SK-N-SH (cell line): ENCODE data around the gene NOVA1. TPM values are rescaled to one million over a fixed set of nuclear protein-coding genes. Genes with fewer than 3 reads are reported as not detected.

Source experiments
- CTCF ChIA-PET: fragments of 300-600, 350-600 bp; formaldehyde crosslinking; extraction: SDS; loops from one replicate; lab custom pipeline; 2021; lab: Yijun Ruan, JAX
- POLR2A ChIA-PET: fragments of 350-600 bp; sonication (Branson Sonifier 250); formaldehyde crosslinking; extraction: SDS; loops from one replicate; lab custom pipeline; 2020; ENCODE audit warnings: antibody characterized with exemption, inconsistent platforms; lab: Yijun Ruan, JAX
- DNase-seq: peaks from one replicate; pipeline ENCODE4 v3.0.0; 2012
- H2AFZ ChIP-seq: fragments of 200-600 bp; sonication (generic); 2 replicates; pipeline ENCODE4 v1.8.1; 2016; ENCODE audit warnings: antibody characterized with exemption, mild to moderate bottlenecking, low read depth
- H3F3A ChIP-seq: fragments of 200-600 bp; sonication (generic); replicated peaks from 2 replicates; pipeline ENCODE3; 2016; ENCODE audit warnings: antibody characterized with exemption, mild to moderate bottlenecking; ENCODE audit not compliant: insufficient read depth
- H3K27ac ChIP-seq, 2 experiments: fragments of 200-500 bp in 1 of 2; fragments of 200-600 bp in 1 of 2; sonication (Bioruptor generic) in 1 of 2; sonication (generic), shearing (Covaris generic) in 1 of 2; 2 replicates each; pipeline versions ENCODE4 v1.5.1 to v1.6.1; 2014 to 2016; ENCODE audit warnings: low read depth in 2 of 2, inconsistent platforms in 1 of 2, low read length in 1 of 2, mild to moderate bottlenecking in 1 of 2, mixed read lengths in 1 of 2
- H3K27me3 ChIP-seq: fragments of 200-600 bp; sonication (generic), shearing (Covaris generic); 2 replicates; pipeline ENCODE4 v1.6.1; 2016; ENCODE audit warnings: mixed run types; ENCODE audit not compliant: insufficient read depth
- H3K36me3 ChIP-seq, 2 experiments: fragments of 200-500 bp in 1 of 2; fragments of 200-600 bp in 1 of 2; sonication (Bioruptor generic) in 1 of 2; sonication (generic) in 1 of 2; replicated peaks in 1 of 2; 2 replicates each; pipeline versions ENCODE3 to v1.5.1; 2014 to 2016; ENCODE audit warnings: low read length in 1 of 2, mild to moderate bottlenecking in 1 of 2; ENCODE audit not compliant: insufficient read depth in 2 of 2, control insufficient read depth in 1 of 2
- H3K4me1 ChIP-seq, 2 experiments: fragments of 200-500 bp in 1 of 2; fragments of 200-600 bp in 1 of 2; sonication (Bioruptor generic) in 1 of 2; sonication (generic), shearing (Covaris generic) in 1 of 2; 2 replicates each; pipeline versions ENCODE4 v1.5.1 to v1.6.1; 2014 to 2016; ENCODE audit warnings: low read depth in 1 of 2, low read length in 1 of 2, mixed run types in 1 of 2; ENCODE audit not compliant: insufficient read depth in 2 of 2, control insufficient read depth in 1 of 2
- H3K4me2 ChIP-seq: fragments of 200-600 bp; sonication (generic), shearing (Covaris generic); 2 replicates; pipeline ENCODE4 v1.6.1; 2017; ENCODE audit warnings: mixed run types
- H3K4me3 ChIP-seq, 2 experiments: fragments of 200-500 bp in 1 of 2; fragments of 200-600 bp in 1 of 2; sonication (Bioruptor generic) in 1 of 2; sonication (generic), shearing (Covaris generic) in 1 of 2; 2 replicates each; pipeline versions ENCODE4 v1.5.1 to v1.8.1; 2014 to 2016; ENCODE audit warnings: low read depth in 2 of 2, inconsistent platforms in 1 of 2, low read length in 1 of 2, mild to moderate bottlenecking in 1 of 2, mixed read lengths in 1 of 2, moderate library complexity in 1 of 2
- H3K79me2 ChIP-seq: fragments of 200-600 bp; sonication (generic); 2 replicates; pipeline ENCODE4 v1.8.1; 2017; ENCODE audit warnings: mild to moderate bottlenecking; ENCODE audit not compliant: insufficient read depth
- H3K9ac ChIP-seq: fragments of 200-600 bp; sonication (generic); 2 replicates; pipeline ENCODE4 v1.6.1; 2017; ENCODE audit warnings: mixed run types
- H3K9me2 ChIP-seq: fragments of 200-600 bp; sonication (generic); 2 replicates; pipeline ENCODE4 v1.6.1; 2017; ENCODE audit warnings: mixed run types
- H3K9me3 ChIP-seq: fragments of 200-600 bp; sonication (generic); 2 replicates; pipeline ENCODE4 v1.6.1; 2017; ENCODE audit warnings: mixed run types, mild to moderate bottlenecking, moderate library complexity
- H4K20me1 ChIP-seq: fragments of 200-600 bp; sonication (generic); 2 replicates; pipeline ENCODE4 v1.6.1; 2017; ENCODE audit warnings: mild to moderate bottlenecking, mixed run types; ENCODE audit not compliant: insufficient read depth
- CHD2 ChIP-seq: fragments of 150-350 bp; IDR thresholded peaks from 2 replicates; pipeline ENCODE4 v1.6.1; 2018; ENCODE audit warnings: low read length; ENCODE audit not compliant: partially characterized antibody
- EZH2phosphoT487 ChIP-seq: fragments of 200-600 bp; sonication (generic); IDR thresholded peaks from 2 replicates; pipeline ENCODE4 v1.6.1; 2017; ENCODE audit warnings: low read depth, mixed run types, mild to moderate bottlenecking, antibody characterized with exemption, moderate library complexity, borderline replicate concordance
- FOXM1 ChIP-seq: IDR thresholded peaks from 2 replicates; pipeline ENCODE4 v1.4.0; 2012; ENCODE audit warnings: low read depth, mild to moderate bottlenecking
- GATA2 ChIP-seq: sonication (generic); formaldehyde crosslinking; IDR thresholded peaks from 2 replicates; pipeline ENCODE4 v1.5.0; 2020; ENCODE audit warnings: mild to moderate bottlenecking, missing genetic modification reagents
- JUND ChIP-seq: IDR thresholded peaks from 2 replicates; pipeline ENCODE4 v1.4.0; 2012
- MEF2A ChIP-seq: IDR thresholded peaks from 2 replicates; pipeline ENCODE4 v1.4.0; 2012; ENCODE audit warnings: low read depth, borderline replicate concordance
- MXI1 ChIP-seq: IDR thresholded peaks from 2 replicates; pipeline ENCODE4 v1.6.1; 2012; ENCODE audit warnings: mild to moderate bottlenecking, low read depth, low read length, improper control_type of control experiment
- NRF1 ChIP-seq: IDR thresholded peaks from 2 replicates; pipeline ENCODE4 v1.6.1; 2012; ENCODE audit warnings: low read depth, mild to moderate bottlenecking, low read length
- POLR2AphosphoS5 ChIP-seq: IDR thresholded peaks from 2 replicates; pipeline ENCODE4 v1.6.1; 2012; ENCODE audit warnings: low read depth, low read length
- RCOR1 ChIP-seq: fragments of 150-350 bp; IDR thresholded peaks from 2 replicates; pipeline ENCODE4 v1.6.1; 2017; ENCODE audit warnings: antibody characterized with exemption, low read length
- RFX5 ChIP-seq: IDR thresholded peaks from 2 replicates; pipeline ENCODE4 v1.6.1; 2012; ENCODE audit warnings: mild to moderate bottlenecking, improper control_type of control experiment, low read length
- SIN3A ChIP-seq: IDR thresholded peaks from 2 replicates; pipeline ENCODE4 v1.6.1; 2012; ENCODE audit warnings: low read depth, mild to moderate bottlenecking, low read length, moderate library complexity, borderline replicate concordance
- SMC3 ChIP-seq: IDR thresholded peaks from 2 replicates; pipeline ENCODE4 v1.6.1; 2012; ENCODE audit warnings: low read depth, low read length, improper control_type of control experiment
- YY1 ChIP-seq: IDR thresholded peaks from 2 replicates; pipeline ENCODE4 v1.4.0; 2012; ENCODE audit warnings: low read depth, mild to moderate bottlenecking
- WGBS: methylation state at CpG from one replicate; pipeline ENCODE4 v1.1.6; 2017; ENCODE audit warnings: low lambda C conversion rate; 5-methylcytosine and 5-hydroxymethylcytosine counted together
- polyA plus RNA-seq, 3 experiments: library from polyadenylated mRNA; depleted of rRNA; stranded (reverse); fragments of >200 nt; gene quantifications; 2 replicates each; pipeline ENCODE4 v1.2.3, GENCODE V29; 2012
- TF ChIP-seq, protein P1 (sequence below): IDR thresholded peaks from 2 replicates; pipeline ENCODE4; 2012
- TF ChIP-seq, protein P2 (sequence below): fragments of 200-600 bp; sonication (generic); IDR thresholded peaks from 2 replicates; pipeline ENCODE4 v1.6.1; 2017; ENCODE audit warnings: antibody characterized with exemption, mild to moderate bottlenecking, moderate library complexity
- TF ChIP-seq, protein P3 (sequence below): IDR thresholded peaks from 2 replicates; pipeline ENCODE4 v1.6.1; 2012; ENCODE audit warnings: mild to moderate bottlenecking, low read depth, low read length, moderate library complexity

The NOVA1 gene
- polyA plus RNA-seq, 1 of the 3 experiments (the other 2 are of a cell fraction) = 0.44 TPM

DNA sequence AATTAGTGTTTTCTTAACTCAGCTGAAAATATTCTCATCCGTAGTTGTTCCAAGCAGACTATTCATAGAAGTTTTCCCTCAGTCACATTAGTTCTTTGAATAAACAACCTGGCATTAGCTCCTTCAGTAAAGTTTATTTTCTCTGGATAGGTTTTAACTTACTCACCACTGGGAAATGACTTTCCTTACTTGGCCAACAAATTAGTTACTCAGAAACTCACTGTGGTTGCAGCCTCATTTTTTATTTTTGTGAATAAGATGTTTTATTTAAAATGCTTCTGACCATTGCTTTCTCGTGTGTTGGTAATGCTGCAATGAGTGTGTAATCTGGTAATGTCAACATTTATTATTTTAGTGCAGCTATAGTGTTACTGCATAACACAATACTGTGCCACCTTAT is 74.9 kb downstream of the NOVA1 start:
- no peaks in the 10 kb centered on the region for H3K9me3 ChIP-seq
- 40% methylated on average over 2 of the region's 2 CpGs for WGBS
- H3K27ac ChIP-seq = no peak overlapping the region
- ChIA-PET CTCF (no interaction called here), POLR2A (no interaction called here)
- no peaks in the 10 kb centered on the region for H3K27me3 ChIP-seq
- no peaks in the 10 kb centered on the region for H3F3A ChIP-seq
- no peak for TF ChIP-seq EZH2phosphoT487
- TF ChIP-seq, protein P1, sequence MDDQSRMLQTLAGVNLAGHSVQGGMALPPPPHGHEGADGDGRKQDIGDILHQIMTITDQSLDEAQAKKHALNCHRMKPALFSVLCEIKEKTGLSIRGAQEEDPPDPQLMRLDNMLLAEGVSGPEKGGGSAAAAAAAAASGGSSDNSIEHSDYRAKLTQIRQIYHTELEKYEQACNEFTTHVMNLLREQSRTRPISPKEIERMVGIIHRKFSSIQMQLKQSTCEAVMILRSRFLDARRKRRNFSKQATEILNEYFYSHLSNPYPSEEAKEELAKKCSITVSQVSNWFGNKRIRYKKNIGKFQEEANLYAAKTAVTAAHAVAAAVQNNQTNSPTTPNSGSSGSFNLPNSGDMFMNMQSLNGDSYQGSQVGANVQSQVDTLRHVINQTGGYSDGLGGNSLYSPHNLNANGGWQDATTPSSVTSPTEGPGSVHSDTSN = no peak
- TF ChIP-seq MXI1 = no peak
- TF ChIP-seq, protein P2, sequence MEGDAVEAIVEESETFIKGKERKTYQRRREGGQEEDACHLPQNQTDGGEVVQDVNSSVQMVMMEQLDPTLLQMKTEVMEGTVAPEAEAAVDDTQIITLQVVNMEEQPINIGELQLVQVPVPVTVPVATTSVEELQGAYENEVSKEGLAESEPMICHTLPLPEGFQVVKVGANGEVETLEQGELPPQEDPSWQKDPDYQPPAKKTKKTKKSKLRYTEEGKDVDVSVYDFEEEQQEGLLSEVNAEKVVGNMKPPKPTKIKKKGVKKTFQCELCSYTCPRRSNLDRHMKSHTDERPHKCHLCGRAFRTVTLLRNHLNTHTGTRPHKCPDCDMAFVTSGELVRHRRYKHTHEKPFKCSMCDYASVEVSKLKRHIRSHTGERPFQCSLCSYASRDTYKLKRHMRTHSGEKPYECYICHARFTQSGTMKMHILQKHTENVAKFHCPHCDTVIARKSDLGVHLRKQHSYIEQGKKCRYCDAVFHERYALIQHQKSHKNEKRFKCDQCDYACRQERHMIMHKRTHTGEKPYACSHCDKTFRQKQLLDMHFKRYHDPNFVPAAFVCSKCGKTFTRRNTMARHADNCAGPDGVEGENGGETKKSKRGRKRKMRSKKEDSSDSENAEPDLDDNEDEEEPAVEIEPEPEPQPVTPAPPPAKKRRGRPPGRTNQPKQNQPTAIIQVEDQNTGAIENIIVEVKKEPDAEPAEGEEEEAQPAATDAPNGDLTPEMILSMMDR = no peak
- no peak for TF ChIP-seq SMC3
- TF ChIP-seq RFX5 = no peak
- TF ChIP-seq GATA2 (CRISPR knock-in tag) = no peak
- no peak overlapping the region for H3K4me3 ChIP-seq
- H3K9me2 ChIP-seq = no peaks in the 10 kb centered on the region
- no peak overlapping the region for H3K4me2 ChIP-seq
- no peak for DNase-seq
- H4K20me1 ChIP-seq = no peaks in the 10 kb centered on the region
- H3K79me2 ChIP-seq = no peaks in the 10 kb centered on the region
- H3K4me1 ChIP-seq = no peaks in the 10 kb centered on the region; a peak in 1 of 4 replicates
- no peaks in the 10 kb centered on the region for H3K36me3 ChIP-seq
- no peak overlapping the region for H2AFZ ChIP-seq
- no peak overlapping the region for H3K9ac ChIP-seq

DNA sequence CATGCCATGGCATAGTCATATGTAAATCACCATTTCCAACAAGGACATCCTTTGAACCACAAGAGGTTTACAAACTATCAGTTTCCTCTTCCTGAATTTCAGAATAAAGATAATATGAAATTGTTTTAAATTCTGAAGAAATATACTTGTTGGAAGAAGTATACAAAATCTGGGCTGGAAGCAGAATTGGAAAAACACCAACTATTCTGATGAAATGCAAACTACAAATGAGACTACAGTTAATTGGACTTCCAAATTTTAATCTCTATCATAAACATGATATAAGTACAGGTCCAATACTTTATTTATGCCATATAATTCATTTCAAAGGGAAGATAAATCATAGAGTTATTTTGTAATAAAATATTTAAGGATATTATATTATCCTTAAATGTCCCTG is 80.1 kb downstream of the NOVA1 start:
- Histone ChIP-seq H3F3A (no peaks in the 10 kb centered on the region), H3K9ac (no peak overlapping the region), H3K4me1 (no peaks in the 10 kb centered on the region), H4K20me1 (no peaks in the 10 kb centered on the region), H3K27me3 (no peaks in the 10 kb centered on the region), H2AFZ (no peak overlapping the region), H3K4me2 (no peak overlapping the region), H3K79me2 (no peaks in the 10 kb centered on the region), H3K9me2 (no peaks in the 10 kb centered on the region), H3K4me3 (no peak overlapping the region), H3K36me3 (no peaks in the 10 kb centered on the region), H3K9me3 (no peaks in the 10 kb centered on the region), H3K27ac (no peak overlapping the region)
- DNase-seq = no peak
- CTCF ChIA-PET = no interaction called here
- POLR2A ChIA-PET = no interaction called here
- TF ChIP-seq RCOR1 (no peak), CHD2 (no peak), MEF2A (no peak), JUND (no peak), SMC3 (no peak), MXI1 (no peak), RFX5 (no peak), YY1 (no peak), NRF1 (no peak), FOXM1 (no peak), SIN3A (no peak), POLR2AphosphoS5 (no peak)
- TF ChIP-seq, protein P3, sequence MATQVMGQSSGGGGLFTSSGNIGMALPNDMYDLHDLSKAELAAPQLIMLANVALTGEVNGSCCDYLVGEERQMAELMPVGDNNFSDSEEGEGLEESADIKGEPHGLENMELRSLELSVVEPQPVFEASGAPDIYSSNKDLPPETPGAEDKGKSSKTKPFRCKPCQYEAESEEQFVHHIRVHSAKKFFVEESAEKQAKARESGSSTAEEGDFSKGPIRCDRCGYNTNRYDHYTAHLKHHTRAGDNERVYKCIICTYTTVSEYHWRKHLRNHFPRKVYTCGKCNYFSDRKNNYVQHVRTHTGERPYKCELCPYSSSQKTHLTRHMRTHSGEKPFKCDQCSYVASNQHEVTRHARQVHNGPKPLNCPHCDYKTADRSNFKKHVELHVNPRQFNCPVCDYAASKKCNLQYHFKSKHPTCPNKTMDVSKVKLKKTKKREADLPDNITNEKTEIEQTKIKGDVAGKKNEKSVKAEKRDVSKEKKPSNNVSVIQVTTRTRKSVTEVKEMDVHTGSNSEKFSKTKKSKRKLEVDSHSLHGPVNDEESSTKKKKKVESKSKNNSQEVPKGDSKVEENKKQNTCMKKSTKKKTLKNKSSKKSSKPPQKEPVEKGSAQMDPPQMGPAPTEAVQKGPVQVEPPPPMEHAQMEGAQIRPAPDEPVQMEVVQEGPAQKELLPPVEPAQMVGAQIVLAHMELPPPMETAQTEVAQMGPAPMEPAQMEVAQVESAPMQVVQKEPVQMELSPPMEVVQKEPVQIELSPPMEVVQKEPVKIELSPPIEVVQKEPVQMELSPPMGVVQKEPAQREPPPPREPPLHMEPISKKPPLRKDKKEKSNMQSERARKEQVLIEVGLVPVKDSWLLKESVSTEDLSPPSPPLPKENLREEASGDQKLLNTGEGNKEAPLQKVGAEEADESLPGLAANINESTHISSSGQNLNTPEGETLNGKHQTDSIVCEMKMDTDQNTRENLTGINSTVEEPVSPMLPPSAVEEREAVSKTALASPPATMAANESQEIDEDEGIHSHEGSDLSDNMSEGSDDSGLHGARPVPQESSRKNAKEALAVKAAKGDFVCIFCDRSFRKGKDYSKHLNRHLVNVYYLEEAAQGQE = no peak
- TF ChIP-seq, protein P1 = no peak
- TF ChIP-seq, protein P2 = no peak
